ENCODE measurements around the gene FBXO48. TPM values are rescaled to one million over a fixed set of nuclear protein-coding genes. Genes with fewer than 3 reads are reported as not detected.
A peak's percentile ranks its signal among the peaks of the same experiment; 100 is the strongest.
"Not testable (repeated sequence)": the region's sequence is repeated elsewhere in the genome, so short reads cannot be mapped to it uniquely, and the experiment has no call there.

FBXO48 gene
- total RNA-seq, 1 donor from 2014 or later: 0.34 TPM

GRCh38 chr2:68471385-68471784, 4.3 kb upstream of the FBXO48 start:
- no peak for DNase-seq

- DNase-seq: no peak
Observed at GRCh38 chr2:68469935-68470334, 2.8 kb upstream of the FBXO48 start.

GRCh38 chr2:68468801-68469200, 1.7 kb upstream of the FBXO48 start:
- DNase-seq: no peak

- no peak for DNase-seq
Observed at GRCh38 chr2:68466778-68467076, 367 bp downstream of the FBXO48 start.

GRCh38 chr2:68466361-68466777, 725 bp downstream of the FBXO48 start:
- DNase-seq: peak; percentile 46

GRCh38 chr2:68465081-68465916, 1.8 kb downstream of the FBXO48 start:
- no peak for DNase-seq

GRCh38 chr2:68464651-68465050, 2.4 kb downstream of the FBXO48 start:
- DNase-seq: no peak

GRCh38 chr2:68463287-68463877, 3.7 kb downstream of the FBXO48 start:
- DNase-seq: peak; percentile 79

GRCh38 chr2:68458981-68459380, 8.1 kb downstream of the FBXO48 start:
- no peak for DNase-seq

- no peak for DNase-seq
Observed at GRCh38 chr2:68456198-68456597, 10.9 kb downstream of the FBXO48 start.

GRCh38 chr2:68454719-68455118, 12.4 kb downstream of the FBXO48 start:
- DNase-seq: no peak

GRCh38 chr2:68453761-68454360, 13.2 kb downstream of the FBXO48 start:
- no peak for DNase-seq

GRCh38 chr2:68452158-68452900, 14.8 kb downstream of the FBXO48 start:
- no peak for DNase-seq

- no peak for DNase-seq
Observed at GRCh38 chr2:68448671-68449653, 18.1 kb downstream of the FBXO48 start.

- DNase-seq: no peak
Observed at GRCh38 chr2:68447118-68447517, 20.0 kb downstream of the FBXO48 start.

GRCh38 chr2:68446425-68446824, 20.7 kb downstream of the FBXO48 start:
- not testable (repeated sequence) for DNase-seq

- no peak for DNase-seq
Observed at GRCh38 chr2:68441994-68442322, 25.1 kb downstream of the FBXO48 start.

GRCh38 chr2:68441179-68441993, 25.7 kb downstream of the FBXO48 start:
- peak; percentile 89 for DNase-seq

GRCh38 chr2:68438455-68439303, 28.4 kb downstream of the FBXO48 start:
- no peak for DNase-seq

- DNase-seq: peak; percentile 10
Observed at GRCh38 chr2:68436270-68436669, 30.8 kb downstream of the FBXO48 start.
